Measurements from ENCODE around the gene LTB. TPM values are rescaled to one million over a fixed set of nuclear protein-coding genes. Genes with fewer than 3 reads are reported as not detected.

The LTB gene
- total and polyA plus RNA-seq, 4 donors: 0.67 to 5.3 (median 1.5) TPM

GRCh38 chr6:31543639-31544038 lies 38.6 kb downstream of the LTB start:
- TF ChIP-seq JUND (IDR thresholded peaks at IDR 0.05): no peak
- TF ChIP-seq GABPA (IDR thresholded peaks at IDR 0.05 in 1 of 2, conservative IDR thresholded peaks at IDR 0.05 in 1 of 2): no peak
- TF ChIP-seq FOXA2 (IDR thresholded peaks at IDR 0.05): no peak
- TF ChIP-seq SP1 (IDR thresholded peaks at IDR 0.05): no peak
- no peak for TF ChIP-seq YY1 (IDR thresholded peaks at IDR 0.05)
- TF ChIP-seq RXRA (IDR thresholded peaks at IDR 0.05): no peak
- no peak for TF ChIP-seq CTCF (IDR thresholded peaks at IDR 0.05; ENCODE audit: low read depth, low read length, missing input control)
- no peak for TF ChIP-seq REST (IDR thresholded peaks at IDR 0.05)
- TF ChIP-seq NR2F2 (IDR thresholded peaks at IDR 0.05): no peak
- TF ChIP-seq ATF3 (IDR thresholded peaks at IDR 0.05): no peak
- no peak for TF ChIP-seq FOXA1 (IDR thresholded peaks at IDR 0.05)
- TF ChIP-seq ZBTB33 (IDR thresholded peaks at IDR 0.05): no peak
- no peak for TF ChIP-seq HNF4G (IDR thresholded peaks at IDR 0.05)
- no peak for TF ChIP-seq MAX (IDR thresholded peaks at IDR 0.05)
- TF ChIP-seq EGR1 (IDR thresholded peaks at IDR 0.05; ENCODE audit: low read depth in 2 of 2): no peak
- TF ChIP-seq HNF4A (conservative IDR thresholded peaks at IDR 0.05): no peak
- TF ChIP-seq TAF1 (conservative IDR thresholded peaks at IDR 0.05): no peak
- no peak for TF ChIP-seq RAD21 (IDR thresholded peaks at IDR 0.05)
- Histone ChIP-seq H3K36me3 (ENCODE audit: control insufficient read depth in 4 of 4, insufficient read depth in 3 of 4, low read depth in 1 of 4, low read length in 3 of 4) (peaks cover under 1 to 12% (median 9%) of the 10 kb centered on the region in 4 donors), H3K27ac (ENCODE audit: low read depth in 1 of 2, low read length in 2 of 2) (no peak overlapping the region), H3K4me3 (ENCODE audit: low read depth in 1 of 3, low read length in 3 of 3) (no peak overlapping the region), H3K27me3 (ENCODE audit: control insufficient read depth in 4 of 4, insufficient read depth in 4 of 4, low read length in 3 of 4) (no peaks in the 10 kb centered on the region), H3K4me1 (ENCODE audit: control insufficient read depth in 4 of 4, insufficient read depth in 4 of 4, low read length in 3 of 4) (peaks cover 10 to 49% (median 39%) of the 10 kb centered on the region in 4 donors), H3K9me3 (ENCODE audit: control insufficient read depth in 4 of 4, low read length in 3 of 4) (no peaks in the 10 kb centered on the region), H3K9ac (ENCODE audit: low read depth in 1 of 2, low read length in 2 of 2) (no peak overlapping the region)
- no peak for DNase-seq (ENCODE audit: low spot score)
- WGBS: 95% methylated on average over 6 of the region's 6 CpGs

All from liver (tissue), 9 donors.